Raji (cell line): ENCODE measurements around the gene MYOM3.

ENCODE experiments used
- POLR2A ChIP-seq: IDR thresholded peaks from 2 replicates; pipeline ENCODE4 v1.6.1; 2011; ENCODE audit warnings: low read depth, low read length, control low read depth; ENCODE audit not compliant: insufficient read depth

MYOM3 gene

DNA sequence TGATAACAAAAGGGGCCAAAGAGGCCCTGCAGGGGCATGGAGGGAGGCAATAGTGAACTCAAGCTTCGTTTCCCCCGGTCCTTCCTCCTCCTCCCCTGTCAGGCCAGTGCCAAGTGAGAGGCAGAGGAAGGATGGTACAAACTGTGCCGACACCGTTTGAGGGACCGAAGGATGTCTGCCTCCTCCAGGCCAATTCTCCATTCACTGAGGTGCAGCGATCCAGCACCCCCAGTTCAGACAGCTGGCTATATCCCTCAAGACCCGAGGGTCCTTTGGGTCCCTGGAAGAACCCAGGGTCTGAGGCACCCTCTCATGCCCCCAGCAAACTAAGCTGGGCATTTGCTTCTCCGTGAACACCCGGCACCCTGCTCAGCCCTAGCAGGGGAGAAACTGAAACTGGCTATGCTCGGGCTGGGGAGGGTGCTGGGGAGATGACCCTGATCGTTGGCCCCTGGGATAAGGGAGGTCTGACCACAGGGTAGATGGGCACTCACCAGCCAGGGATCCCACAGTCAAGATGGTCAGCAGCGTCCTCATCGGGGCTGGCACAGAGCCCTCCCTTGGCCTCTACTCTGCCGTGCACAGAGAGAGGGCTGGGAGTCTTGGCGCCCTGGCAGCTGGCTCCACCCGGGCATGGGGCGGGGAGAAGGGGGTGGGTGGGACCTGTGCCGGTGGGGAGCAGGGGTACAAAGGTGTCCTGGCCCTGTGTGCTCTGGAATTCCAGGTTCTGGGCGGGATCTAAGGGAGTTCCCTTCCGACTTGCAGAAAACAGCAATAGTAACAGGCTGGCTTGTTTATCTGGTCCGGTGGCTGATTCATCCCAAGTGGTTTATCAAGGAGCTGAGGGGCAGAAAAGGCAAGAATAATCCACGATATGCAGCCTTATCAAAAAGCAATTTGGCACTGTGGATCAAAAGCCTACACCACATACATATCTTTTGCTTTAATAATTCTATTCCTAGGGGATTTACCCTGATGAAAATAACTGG is 30.9 kb upstream of the MYOM3 start, which contains the start of gene IL22RA1:
TSS of gene IL22RA1 (minus strand) at position 595 of the 989 bp plus-strand sequence. CDS start at position 537, 58 bp downstream.
- no peak for TF ChIP-seq POLR2A

DNA sequence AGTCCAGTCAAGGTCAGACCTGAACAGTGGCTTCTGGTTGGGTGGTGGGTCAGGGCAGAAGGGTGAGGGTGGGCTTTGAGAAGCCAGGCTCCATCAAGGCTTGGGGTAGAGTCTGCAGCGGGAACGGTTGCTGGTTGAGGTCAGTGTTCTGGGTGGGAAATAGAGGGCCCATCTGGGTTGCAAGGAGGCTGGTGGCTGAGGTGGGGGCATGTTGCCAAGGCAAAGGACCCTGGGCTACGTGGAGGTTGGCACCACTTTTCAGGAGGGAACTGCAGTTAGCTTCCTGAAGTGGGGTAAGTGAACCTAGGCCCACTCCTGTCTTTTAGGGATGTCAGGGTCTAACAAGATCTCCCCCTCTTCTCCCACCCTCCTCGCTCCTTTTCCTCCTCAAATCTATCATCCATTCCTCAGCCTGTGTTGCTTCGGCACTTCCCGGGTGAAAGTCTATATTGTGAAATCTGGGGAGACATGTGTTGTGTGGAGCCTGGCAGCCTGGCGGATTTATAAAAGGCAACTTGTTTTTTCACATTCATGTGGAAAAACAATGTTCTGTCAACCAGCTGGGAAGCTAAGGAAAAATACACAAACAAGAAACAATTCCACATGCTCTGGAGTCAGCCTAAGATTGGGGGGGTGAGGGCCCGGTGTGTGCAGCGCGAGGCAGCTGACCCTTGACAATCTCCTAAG is 29.5 kb upstream of the MYOM3 start:
- no peak for TF ChIP-seq POLR2A

DNA sequence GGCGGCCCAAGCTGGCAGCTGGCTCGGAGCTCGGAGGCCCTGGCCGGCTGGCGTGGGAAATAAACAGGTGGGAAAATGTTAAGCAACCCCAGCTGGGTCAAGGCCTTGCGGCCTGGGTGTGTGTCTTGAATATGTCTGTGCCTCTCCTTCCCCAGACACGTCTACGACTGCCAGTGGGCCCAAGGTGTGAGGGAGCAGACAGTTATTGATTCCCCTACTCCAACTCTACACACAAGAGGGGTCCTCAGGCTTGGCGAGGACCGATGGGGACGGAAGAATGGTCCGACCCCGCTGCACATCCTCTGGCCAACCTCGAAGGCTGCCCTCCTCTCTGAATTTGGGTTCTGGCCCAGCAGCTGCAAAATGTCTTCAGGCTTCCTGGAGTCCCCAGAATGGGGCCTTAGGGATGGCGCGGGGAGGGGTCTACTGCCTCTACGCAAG is 28.8 kb upstream of the MYOM3 start:
- no peak for TF ChIP-seq POLR2A

DNA sequence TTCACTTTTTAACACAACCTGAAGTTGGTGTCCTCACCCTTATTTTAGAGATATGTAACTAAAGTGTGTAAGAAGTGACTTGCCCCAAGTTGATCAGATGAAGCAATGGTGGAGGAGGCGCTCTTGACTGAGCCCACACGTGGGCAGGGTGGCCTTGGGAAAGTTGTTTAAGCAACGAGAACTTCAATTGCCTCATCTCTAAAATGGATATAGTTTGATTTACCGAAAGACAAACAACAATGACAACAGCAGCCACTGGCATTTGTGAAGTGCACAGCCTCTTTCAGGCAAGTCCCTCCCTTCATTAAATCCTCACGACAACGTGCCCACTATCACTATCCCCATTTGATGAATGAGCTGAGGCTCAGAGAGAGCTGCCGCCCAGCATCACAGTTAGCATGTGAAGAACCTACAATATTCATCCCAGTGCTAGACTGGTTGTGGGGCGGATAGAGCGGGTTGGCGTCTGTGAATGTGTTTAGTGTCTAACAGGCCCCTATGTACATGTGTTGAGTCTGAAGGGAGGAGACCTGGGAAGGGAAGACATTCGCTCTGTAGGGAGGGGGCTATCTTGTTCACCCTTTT is 28.0 kb upstream of the MYOM3 start:
- TF ChIP-seq POLR2A: no peak

DNA sequence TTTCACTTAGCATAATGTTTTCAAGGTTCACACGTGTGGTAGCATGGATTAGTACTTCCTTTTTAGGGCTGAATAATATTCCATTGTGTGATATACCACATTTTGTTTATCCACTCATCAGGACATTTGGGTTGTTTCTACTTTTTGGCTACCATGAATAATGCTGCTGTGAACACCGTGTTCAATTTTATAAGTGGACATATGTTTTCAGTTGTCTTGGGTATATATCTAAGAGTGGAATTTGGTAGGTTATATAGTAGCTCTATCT is 27.2 kb upstream of the MYOM3 start:
- TF ChIP-seq POLR2A: no peak

DNA sequence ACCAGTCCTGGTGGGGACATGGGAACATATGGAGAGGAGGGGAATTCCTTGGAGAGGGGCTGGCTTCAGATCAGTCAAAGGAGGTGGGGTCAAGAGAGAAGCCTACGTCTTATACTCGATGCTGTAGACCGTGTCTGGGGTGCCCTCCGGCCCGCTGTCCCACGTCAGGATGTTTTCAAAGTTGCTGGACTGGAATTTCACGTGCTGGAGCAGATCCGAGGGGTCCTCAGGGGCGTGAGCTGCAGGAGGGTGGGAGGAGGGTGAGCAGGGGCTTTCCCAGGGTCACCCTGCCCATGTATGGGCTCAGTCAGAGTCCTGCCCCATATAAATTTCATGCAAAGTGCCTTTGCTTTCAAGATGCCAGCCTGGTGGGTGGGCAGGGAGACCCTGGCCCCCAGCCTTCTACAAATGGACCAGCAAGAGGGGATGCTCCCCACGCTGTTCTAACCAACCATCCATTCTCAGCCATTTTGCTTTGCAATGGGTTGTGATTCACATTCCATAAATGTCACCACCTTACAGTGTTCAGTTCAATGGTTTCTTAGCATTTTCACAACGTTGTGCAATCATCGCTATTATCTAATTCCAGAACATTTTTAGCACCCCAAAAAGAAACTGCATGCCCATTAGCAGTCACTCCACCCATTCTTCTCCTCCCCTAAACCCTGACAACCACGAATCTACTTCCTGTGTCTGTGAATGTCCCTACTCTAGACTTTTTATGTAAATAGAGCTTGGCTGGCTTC is 26.7 kb upstream of the MYOM3 start:
- no peak for TF ChIP-seq POLR2A

DNA sequence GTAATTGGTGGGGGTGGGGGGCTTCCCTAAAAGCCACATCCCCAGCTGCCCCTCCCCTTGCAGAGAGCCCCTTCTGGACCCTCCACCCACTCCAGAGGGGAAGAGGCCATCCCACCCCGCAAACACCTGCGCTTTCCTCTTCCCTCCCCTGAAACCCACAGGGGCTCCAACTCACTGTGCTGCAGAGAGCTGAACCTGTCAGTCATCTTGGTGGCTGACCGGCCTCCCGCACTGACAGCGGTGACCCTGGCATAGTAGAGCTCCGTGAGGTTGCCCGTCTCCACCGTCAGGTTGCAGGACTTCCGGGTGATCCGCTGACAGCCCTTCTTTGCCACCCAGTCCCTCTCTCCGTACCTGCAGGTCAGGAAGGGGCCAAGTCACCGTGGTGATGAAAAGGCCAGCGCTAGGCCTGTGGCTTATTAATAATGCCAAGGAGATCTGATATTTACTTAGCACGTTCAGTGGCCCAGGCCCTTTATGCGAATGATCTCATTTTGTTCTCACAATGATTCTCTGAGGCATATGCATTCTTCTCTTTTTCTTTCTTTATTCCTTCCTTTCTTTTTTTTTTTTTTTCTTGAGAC is 25.1 kb upstream of the MYOM3 start:
- no peak for TF ChIP-seq POLR2A

DNA sequence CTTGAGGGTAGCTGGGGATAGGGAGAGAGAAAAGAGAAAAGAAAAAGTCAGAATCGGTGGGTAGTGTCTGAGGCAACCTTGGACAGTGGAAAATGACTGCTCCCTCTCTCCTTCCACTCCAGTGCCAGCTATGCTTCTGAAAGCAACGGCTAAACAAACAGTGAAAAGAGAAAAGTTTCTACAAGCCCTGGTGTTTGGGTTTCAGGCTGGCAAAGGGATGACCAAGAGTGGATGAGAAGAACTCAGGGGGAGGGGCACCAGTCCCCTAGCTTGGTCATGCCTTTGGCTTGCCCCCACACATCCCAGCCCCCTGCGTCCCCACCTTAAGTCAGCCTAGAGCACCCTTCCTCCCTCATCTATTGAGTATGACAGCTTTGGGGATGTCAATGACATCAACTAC is 22.4 kb upstream of the MYOM3 start:
- TF ChIP-seq POLR2A: no peak

DNA sequence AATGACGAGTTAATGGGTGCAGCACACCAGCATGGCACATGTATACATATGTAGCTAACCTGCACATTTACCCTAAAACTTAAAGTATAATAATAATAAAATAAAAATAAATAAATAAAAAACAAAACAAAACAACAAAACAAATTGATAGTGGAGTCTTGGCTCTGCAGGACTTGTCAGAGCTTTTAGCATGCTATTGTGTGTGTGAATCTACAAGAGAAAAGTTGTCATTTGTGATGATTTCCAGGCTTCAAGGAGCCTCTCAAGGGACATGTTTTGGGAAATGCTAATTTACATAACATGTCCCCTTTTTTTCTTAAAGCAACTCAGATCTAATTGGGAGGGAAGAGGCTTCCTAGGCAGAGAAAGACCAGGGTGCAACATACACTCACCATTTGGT is 21.9 kb upstream of the MYOM3 start:
- TF ChIP-seq POLR2A: no peak

DNA sequence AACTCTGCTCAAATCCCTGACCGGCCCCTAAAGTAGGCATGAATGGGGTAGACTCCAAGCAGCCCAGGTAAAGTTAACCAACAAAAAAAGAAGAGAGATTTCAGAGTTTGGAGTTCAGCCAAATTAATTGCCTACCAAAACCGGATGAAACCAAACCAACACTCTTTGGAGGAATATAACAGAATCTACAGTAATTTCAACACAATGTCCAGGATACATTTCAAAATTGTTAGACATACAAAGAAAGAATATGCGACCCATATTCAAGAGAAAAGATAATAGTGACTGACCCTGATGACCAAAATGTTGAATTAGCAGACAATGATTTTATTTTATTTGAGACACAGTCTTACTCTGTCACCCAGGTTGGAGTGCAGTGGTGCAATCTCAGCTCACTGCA is 18.4 kb upstream of the MYOM3 start:
- TF ChIP-seq POLR2A: no peak

DNA sequence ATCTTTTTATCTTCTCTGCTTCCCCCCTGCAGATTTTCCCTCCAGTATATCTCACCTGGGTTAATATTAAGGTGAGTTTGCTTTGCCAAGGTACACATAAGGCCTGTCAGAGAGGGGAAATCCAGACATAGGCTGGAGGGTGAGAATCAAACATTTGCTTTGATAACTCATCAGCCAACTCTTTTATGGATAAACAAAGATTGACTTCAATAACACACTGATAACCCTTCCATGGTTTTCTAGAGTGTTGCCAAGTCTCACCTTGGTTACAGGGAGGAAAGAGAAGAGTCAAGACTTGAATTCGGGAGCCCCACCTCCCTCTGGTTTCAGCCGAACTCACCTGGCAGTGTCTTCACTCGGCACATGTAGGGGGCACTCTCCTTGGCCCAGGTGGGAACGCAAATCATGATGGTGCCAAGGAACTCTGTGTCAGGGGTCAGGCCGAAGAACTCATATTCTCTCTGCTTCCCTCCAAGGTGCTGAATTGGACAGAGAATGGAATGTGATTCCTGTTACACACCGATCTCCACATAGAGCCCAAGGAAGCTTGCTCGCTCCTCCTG is 15.9 kb upstream of the MYOM3 start:
- TF ChIP-seq POLR2A: no peak

DNA sequence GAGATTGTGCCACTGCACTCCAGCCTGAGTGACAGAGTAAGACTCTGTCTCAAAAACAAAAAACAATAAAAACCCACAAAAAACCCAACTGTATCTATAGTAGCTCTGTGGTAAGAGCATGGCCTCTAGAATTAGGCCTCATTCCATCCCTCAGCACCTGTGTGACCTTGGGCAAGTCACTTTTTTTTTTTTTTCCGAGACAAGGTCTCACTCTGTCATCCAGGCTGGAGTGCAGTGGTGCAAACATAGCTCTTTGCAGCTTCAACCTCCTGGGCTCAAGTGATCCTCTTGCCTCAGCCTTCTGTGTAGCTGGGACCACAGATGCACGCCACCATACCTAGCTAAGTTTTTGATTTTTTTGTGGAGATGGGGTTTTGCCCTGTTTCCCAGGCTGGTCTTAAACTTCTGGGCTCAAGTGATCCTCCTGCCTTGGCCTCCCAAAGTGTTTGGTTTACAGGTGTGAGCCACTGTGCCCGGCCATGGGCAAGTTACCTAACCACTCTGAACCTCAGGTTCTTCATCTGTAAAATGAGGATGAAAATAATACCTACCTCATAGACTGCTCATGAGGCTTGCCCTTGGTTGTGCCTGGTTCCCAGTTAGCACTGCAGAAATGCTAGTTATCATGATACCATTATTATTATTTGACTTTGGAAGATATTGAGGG is 15.3 kb upstream of the MYOM3 start:
- no peak for TF ChIP-seq POLR2A

DNA sequence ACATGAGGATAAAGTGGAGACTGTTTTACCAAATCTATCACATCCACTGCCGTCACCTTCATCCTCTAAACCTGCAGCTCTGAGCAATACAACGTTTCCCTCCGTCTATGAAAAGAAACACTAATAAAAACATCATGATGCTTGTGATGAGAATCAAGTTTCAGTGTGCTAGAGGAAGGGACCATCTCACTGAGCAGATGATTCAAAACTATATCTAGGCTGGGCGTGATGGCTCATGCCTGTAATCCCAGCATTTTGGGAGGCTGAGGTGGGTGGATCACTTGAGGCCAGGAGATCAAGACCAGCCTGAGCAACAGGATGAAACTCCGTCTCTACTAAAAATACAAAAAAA is 14.7 kb upstream of the MYOM3 start:
- no peak for TF ChIP-seq POLR2A

DNA sequence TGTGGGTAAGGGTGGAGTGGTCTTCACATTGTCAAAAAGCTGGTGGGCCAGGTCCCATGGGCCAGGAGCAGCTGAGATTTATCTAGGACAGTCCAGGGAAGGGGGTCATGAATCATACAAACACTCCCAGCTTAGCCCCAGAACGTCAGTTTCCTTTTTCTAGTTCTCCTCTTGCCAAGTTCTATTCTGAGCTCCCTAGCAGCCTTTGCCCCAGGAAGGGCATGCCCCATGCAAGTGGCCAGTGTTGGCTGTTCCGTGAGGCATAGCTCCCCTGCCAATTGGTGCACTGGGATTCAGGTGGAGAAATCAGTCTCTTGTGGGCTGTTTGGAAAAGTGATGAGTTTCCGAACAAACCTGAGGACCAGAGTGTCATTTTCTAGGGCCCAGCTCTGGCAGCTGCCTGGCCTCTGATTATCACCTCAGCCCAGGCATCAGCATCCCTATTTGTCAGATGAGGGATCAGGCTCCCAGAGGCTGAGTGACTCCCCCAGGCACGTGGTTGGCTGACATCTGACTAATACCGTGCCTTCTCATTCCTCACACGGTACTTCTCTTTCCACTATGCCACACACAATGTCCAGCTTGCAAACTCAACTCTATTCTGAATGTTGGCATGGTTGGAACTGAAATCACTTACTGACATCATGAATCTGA is 14.2 kb upstream of the MYOM3 start:
- no peak for TF ChIP-seq POLR2A
